NCI-H1105 treated with DMSO at 0.1 percent for 48 hours (cell line): ENCODE measurements around the gene RPL36AL.
"Not testable (repeated sequence)": the region's sequence is repeated elsewhere in the genome, so short reads cannot be mapped to it uniquely, and the experiment has no call there.

ENCODE experiments used
- DNase-seq: peaks from one replicate; lab custom pipeline; 2025; lab: John Stamatoyannopoulos, UW

RPL36AL gene

DNA sequence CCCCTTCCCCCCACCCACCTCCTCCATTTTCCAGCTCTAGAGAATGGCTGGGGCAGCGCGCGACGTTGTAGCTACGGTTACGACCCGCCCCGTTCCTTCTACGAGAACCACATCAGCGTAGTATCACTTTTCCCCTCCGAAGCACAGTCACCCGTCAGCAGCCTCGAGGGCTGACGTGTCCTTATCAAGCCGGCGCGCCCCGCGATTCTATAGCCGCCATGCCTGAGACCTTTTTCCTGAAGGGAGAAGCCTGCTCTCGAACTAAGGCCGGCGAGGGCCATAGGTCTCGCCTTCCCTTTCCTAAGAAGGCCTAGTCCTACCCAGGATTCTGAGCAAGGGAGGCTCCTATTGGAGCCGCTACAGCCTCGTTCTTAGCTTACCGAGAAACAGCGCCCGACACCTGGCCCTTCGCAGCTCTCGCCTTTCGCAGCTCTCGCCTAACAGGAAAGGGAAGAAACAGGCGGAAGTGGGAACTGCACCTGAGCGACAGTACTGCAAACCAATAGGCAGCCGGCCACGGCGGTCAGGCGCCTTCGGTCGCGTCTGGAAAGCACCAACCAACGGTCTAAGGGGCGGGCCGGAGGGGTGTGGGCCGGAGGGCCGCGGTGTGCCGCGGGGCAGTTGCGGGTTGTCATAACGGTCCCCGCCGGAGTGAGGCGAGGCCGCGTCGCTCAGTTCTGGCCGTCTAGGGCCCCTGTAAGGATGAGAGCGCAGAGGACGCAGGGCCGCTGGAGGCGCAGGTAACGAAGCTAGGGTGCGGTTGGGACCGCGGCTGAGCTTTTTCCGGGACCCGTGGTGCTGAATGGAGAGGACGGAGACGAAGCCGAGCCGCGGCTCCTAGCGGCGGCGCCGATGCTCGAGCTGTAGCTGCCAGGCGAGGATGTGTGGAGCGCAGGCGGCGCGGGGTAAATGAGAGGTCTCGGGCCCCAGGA is at the start of gene RPL36AL, which contains the start of gene MGAT2:
Gene RPL36AL (minus strand): TSS at position 445 of the 932 bp plus-strand sequence. CDS start 1,522 bp downstream, outside the sequence.
Gene MGAT2 (plus strand): TSS at position 618 of the 932 bp plus-strand sequence. CDS start 470 bp downstream, outside the sequence.
- DNase-seq, result peak; percentile 97

DNA sequence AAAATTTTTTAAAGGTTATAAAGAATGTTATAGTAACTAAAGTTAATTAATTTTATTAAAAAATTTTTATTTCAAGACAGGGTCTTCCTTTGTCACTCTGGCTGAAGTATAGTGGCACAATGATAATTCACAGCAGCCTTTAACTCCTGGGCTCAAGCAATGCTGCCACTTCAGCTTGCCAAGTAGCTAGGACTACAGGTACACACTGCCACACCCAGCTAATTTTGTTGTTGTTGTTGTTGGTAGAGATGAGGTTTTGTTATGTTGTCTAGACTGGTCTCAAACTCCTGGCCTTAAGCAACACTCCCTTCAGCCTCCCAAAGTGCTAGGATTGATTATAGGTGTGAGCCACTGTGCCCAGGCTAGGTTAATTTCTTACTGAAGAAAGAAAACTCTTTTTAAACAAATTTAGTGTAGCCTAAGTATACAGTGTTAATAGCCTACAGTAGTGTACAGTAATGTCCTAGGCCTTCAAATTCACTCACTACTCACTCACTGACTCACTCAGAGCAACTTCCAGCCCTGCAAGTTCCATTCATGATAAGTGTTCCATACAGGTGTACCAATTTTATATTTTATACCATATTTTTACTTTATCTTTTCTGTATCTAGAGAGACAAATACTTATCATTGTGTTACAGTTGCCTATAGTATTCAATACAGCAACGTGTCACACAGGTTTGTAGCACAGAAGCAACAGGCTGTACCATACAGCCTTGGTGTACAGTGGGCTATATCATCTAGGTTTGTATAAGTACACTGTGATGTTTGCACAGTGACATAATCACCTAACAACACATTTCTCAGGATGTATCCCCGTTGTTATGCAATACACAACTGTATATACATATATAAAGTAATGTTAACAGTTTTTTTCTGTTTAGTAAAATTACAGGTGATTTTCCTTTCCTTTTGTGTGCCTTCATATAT is 39.4 kb upstream of the RPL36AL start:
- no peak for DNase-seq

DNA sequence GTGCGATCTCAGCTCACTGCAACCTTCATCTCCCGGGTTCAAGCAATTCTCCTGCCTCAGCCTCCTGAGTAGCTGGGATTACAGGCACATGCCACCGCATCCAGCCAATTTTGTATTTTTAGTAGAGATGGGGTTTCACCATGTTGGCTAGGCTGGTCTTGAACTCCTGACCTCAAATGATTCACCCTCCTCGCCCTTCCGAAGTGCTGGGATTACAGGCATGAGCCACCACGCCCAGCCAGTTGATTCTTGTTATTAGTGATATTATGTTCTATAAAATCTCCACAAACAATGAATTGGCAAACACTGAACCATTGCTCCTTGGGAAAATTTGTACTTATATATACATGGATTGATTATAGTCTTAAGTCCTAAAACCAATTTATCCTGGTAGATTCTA is 37.1 kb upstream of the RPL36AL start:
- not testable (repeated sequence) for DNase-seq

DNA sequence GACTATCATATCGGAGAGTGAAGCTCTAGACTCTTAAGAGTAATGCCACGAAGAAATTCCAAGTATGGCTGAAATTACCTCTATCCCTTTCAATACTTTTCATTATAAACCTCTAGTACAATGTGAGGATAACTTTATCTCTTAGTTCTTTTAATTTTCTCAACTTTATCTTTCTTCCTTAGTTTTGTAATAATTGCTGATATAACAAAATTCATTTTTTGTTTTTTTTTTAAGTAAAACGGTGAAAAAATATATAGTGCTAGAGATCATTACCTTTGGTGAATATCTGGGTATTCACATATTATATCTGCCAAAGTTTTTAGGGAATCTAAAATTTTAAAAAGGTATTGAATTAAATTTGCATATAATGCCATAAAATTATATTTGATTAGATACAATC is 34.1 kb upstream of the RPL36AL start:
- DNase-seq, result no peak

DNA sequence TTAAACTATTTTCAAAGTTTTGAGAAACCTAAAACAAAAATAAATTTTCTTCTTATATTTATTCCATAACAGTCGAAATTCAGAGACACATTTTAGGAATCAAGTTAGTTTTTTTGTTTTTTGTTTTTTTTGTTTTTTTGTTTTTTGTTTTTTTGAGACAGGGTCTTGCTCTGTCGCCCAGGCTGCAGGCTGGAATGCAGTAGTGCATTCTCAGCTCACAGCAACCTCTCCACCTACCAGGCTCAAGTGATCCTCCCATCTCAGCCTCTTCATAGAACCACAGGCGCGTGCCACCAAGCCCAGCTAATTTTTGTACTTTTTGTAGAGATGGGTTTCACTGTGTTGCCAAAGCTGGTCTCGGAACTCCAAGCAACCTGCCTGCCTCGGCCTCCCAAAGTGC is 33.1 kb upstream of the RPL36AL start:
- DNase-seq, result no peak

DNA sequence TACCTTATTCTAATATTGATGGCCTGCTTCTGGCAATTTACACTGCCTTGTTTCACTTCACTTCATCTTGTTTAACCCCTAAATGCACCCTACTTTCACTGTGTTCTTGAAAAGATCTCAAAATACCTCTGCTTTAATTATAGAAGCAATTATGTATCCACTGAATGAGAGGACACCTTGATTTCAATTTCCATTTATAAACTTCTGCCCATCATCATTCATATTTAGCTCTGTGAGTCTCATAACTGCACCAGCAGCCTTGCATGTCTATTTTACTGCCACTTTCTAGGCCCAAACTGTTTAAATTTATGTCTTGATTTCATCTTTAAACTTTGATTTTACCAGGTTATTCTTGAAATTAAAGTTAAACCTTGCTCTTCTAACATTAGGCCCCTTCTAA is 21.7 kb upstream of the RPL36AL start:
- DNase-seq, result no peak

DNA sequence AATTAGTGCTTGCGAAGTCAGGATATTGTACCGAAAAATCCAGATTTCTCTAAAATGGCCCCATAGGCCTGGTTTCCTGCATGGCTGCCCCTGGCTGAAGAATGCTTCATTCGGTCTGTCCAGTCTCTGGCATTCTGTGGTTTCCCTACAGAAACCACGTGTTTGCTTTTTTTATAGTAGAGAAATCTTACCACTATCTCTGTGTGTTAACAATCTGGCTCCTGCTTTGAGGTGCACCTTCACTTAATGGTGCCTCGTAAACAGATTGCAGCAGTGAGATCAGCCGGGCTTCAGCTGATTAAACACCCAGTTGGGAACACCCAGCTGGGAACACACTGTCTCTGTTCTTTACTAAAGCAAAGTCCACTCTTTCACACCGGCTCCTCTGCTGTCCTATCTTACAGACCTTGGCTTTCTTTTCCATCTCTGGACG is 21.3 kb upstream of the RPL36AL start:
- no peak for DNase-seq

DNA sequence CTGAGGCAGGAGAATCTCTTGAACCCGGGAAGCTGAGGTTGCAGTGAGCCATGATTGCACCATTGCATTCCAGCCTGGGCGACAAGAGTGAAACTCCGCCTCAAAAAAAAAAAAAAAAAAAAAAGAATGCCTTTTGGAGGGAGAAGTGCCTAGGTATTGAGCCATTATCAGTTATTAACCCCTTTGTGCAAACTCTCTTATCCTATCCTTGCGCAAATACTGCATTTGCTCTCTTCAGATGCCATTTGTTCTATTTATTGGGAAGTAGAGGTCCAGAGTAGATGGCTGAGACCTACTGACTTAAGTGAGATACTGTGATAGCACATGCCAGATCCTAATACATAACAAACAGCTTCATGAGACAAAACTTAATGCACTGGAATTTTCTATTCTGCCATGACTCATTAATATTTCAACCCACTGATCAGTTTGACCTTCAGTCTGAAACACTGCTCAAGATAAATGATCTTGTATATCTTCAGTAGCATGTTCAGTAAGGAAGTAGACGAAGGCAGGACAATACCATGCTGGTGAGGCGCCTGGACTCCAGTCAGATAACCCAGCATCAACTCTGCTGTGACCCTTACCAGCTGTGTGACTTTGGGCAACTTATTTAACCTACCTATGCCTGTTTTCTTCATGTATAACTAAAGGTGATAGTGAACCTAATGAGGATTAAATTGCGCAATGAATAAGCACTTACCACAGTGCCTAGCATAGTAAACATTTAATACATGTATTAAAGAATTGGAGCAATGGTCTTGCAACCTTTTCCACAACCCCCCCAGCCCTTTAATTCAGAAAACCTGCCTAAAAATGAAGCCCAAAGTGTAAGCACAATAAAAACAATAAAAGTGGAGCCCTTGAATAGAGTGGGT is 20.4 kb upstream of the RPL36AL start:
- no peak for DNase-seq

DNA sequence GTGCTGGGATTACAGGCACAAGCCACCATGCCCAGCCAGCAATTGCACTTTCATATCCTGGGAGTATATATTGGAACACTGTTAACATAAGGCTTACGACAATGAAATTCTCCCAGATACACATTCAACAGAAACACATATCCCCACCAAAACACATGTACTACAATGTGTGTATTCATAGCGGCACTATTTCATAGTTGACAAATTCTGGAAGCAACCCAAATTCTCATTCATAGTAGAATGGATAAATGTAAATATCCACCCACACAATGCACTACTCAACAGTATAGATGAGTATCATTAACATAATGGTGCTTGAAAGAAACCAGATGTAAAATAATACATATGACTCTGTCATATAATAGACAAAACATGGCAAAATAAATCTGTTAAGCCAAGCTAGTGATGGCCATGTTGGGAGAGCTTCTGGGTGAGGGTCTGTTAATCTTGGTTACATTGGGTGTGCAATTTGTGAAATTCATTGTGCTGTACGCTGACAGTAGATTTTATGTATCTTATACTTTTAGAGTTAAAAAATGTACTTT is 17.2 kb upstream of the RPL36AL start:
- no peak for DNase-seq

DNA sequence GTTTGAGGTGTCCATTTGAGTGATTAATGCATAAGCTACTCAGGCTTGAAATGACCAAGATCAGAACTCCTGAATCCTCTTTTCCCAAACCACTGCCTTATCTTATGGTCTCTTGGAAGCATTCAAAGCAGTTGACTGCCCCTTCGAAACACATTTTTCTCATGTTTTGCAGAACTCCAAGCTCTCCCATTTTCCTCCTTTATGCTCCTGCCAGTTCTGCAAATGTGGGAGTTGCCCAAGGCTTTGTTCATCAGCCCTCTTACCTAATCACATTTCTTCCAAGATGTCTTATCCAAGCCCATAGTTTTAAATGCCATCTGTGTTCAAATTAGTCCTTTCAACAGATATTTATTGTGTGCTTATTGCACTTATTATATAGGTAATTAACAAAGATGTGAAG is 16.4 kb upstream of the RPL36AL start:
- no peak for DNase-seq

DNA sequence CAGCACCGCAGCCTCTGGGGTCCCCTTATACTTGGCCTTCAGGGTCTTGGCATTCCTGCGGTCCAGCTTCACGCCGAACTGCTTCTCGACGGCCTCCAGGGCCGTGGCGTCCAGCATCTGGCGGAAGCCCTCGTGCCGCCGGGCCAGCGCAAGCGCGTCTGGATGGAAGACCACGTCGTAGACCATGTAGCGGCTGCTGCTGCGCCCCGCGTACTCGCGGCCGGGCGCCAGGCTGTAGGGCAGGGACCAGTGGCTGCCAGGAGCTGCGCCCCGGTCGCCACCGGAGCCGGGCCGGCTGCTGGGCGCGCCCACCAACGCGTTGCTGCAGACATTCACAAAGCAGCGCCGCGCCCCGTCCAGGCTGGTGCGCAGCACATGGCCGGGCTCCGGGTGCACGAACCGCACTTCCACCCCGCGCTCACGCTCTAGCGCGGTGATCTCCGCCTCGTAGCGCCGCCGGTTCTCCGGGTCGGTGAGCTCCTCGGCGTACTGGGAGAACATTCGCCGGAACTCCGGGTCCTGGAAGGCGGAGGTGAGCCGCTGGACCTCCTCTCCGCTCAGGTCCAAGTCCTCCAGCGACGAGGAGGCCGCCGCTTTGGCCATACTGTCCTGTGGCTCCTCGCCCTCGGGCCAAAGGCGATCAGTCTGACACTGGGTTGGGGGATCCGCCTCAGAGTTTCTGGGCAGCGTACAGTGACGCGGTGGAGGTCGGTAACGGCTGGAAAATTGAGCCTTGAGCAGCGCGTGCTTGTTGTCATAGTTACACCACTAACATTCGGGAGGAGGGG is 14.3 kb upstream of the RPL36AL start, which contains the start of gene DNAAF2:
Gene DNAAF2 (minus strand): TSS at position 698 of the 788 bp plus-strand sequence. CDS start 95 bp downstream, at position 603.
- DNase-seq, result peak; percentile 71

DNA sequence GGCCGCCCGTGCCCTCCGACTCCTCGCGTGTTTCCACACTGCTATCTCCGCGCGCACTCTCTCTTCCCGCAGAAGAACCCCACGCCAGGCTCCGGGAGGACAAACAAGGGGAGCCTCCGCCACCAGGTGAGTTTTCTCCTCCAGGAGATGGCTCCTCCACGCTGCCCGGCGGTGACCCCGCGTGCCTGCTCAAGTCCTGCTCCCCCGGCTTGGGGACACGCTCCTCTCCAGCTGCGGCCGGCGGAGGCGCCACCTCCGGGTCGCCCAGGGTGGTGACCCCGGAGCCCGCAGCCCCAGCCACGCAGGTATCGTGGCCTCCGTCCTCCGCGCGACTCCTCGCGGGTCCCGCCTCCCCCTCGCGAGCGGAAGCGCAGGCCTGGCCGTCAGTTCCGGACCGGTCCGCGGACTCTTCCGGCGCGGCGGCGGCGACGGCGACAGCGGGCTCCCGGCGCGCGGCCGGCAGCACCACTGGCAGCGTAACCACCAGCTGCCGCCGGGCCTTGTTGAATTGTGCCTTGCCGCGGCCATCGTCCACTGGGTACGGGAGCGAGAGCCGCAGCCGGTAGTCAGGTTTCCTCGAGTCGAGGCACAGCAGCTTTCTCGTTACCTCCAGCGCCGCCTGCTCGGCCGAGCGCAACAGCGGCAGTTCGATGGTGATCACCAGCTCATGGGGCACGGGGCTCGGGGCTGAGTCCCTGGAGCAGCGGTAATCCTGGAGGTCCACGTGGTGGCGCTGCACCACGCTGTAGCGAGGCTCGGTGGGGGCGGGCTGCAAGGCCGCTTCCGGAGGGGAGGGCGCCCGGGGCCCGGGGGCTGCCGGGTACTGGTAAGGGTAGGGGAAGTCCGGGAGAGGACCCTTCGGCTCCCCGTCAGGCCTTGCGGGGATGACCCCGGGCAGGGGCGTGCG is 13.5 kb upstream of the RPL36AL start:
- peak; percentile 94 for DNase-seq

DNA sequence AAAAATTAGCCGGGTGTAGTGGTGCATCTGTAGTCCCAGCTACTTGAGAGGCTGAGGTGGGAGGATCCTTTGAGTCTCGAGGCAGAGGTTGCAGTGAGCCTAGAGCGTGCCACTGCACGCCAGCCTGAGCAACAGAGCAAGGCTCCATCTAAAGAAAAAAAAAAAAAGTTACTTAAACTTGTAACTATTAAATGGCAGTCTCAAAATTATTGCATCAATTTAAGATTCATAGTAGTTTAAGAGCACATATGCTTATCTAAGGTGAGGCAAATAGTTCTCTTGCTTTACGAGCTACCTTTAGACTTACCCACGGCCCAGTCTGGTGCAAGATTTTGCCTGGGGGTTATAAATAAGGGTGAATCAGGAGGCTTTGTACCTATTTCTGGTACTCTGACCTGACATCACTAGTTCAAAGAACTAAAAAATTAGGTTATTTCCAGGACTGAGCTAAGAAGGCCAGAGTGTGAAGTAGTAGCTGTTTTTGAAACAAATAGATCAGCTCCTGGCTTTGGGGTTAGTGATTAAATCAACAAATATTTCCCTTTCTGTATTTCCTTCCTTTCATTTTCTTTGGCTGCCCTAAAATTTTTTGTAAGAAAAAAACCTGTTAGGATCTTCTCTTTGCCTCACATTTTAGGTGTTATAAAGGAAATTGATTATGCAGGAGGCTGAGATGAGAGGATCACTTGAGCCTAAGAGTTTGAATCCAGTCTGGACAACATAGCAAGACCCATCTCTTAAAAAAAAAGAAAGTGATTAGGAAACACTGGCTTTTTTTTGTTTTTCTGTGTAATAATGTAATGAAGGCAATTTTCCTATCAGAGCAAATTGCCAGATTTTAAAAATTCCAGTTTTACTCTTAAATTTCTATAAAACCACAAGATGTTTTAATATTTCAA is 3.8 kb upstream of the RPL36AL start:
- no peak for DNase-seq

DNA sequence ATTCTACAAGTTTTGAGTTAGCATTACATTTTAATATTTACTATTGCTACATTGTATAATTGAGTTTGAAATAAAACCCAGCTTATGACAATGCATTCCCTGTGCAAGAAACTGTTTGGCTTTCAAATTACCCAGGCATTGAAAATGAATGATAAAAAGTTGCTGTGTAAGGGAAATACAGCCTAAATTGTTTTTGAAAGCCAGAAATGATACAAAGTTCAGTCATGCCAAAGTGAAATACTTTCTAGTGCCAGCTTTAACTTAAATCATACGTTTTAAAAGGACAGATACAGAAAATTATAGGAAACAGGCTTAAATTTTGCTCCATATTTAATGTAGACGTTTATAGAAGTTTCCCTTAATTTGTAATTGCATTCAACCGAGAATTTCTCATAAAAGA is 3.0 kb upstream of the RPL36AL start:
- no peak for DNase-seq

DNA sequence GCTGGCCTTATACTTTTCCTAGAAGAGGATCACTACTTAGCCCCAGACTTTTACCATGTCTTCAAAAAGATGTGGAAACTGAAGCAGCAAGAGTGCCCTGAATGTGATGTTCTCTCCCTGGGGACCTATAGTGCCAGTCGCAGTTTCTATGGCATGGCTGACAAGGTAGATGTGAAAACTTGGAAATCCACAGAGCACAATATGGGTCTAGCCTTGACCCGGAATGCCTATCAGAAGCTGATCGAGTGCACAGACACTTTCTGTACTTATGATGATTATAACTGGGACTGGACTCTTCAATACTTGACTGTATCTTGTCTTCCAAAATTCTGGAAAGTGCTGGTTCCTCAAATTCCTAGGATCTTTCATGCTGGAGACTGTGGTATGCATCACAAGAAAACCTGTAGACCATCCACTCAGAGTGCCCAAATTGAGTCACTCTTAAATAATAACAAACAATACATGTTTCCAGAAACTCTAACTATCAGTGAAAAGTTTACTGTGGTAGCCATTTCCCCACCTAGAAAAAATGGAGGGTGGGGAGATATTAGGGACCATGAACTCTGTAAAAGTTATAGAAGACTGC is 1.7 kb upstream of the RPL36AL start:
- peak; percentile 16 for DNase-seq

DNA sequence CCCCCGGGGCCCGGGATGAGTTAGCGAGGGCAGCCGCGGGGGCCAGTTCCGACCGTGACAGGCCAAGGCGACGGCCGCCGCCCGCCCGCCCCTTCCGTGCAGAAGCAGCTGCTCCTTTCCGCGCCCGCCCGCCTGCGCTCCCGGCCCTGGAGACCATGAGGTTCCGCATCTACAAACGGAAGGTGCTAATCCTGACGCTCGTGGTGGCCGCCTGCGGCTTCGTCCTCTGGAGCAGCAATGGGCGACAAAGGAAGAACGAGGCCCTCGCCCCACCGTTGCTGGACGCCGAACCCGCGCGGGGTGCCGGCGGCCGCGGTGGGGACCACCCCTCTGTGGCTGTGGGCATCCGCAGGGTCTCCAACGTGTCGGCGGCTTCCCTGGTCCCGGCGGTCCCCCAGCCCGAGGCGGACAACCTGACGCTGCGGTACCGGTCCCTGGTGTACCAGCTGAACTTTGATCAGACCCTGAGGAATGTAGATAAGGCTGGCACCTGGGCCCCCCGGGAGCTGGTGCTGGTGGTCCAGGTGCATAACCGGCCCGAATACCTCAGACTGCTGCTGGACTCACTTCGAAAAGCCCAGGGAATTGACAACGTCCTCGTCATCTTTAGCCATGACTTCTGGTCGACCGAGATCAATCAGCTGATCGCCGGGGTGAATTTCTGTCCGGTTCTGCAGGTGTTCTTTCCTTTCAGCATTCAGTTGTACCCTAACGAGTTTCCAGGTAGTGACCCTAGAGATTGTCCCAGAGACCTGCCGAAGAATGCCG is 872 bp upstream of the RPL36AL start:
- DNase-seq, result peak; percentile 48

DNA sequence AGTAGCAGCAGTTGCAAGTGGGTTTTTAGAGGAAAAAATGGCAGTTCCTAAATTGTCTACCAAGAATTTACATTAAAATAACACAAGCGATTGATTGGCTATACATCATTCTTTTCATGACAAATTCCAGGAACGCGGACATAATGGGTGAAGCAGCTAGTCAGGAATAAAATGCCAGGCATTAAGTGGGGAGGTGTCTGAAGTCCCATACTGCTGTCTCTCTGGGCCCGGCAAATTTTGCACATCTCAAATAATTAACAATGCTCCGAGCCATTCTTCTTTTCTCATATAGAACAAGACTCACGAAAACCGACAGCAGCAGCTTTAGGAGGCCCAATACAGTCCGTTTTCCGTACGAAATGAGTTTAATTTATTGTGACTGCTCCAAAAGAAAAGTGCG is 696 bp downstream of the RPL36AL start:
- DNase-seq, result no peak
